Stimulated activated CD8-positive, alpha-beta memory T cell treated with anti-CD3 and anti-CD28 coated beads, Interleukin-4, amount 100 ng/mL, for 4 hours (primary cell): ENCODE measurements around the gene TES.
"Not testable (repeated sequence)": the region's sequence is repeated elsewhere in the genome, so short reads cannot be mapped to it uniquely, and the experiment has no call there.

Experiments
- DNase-seq, 2 donors: peaks; one replicate each; pipeline ENCODE4 v3.0.0-alpha.2; 2020; ENCODE audit warnings: low read depth in 2 of 2, low spot score in 1 of 2

Gene TES, protein sequence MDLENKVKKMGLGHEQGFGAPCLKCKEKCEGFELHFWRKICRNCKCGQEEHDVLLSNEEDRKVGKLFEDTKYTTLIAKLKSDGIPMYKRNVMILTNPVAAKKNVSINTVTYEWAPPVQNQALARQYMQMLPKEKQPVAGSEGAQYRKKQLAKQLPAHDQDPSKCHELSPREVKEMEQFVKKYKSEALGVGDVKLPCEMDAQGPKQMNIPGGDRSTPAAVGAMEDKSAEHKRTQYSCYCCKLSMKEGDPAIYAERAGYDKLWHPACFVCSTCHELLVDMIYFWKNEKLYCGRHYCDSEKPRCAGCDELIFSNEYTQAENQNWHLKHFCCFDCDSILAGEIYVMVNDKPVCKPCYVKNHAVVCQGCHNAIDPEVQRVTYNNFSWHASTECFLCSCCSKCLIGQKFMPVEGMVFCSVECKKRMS

DNA sequence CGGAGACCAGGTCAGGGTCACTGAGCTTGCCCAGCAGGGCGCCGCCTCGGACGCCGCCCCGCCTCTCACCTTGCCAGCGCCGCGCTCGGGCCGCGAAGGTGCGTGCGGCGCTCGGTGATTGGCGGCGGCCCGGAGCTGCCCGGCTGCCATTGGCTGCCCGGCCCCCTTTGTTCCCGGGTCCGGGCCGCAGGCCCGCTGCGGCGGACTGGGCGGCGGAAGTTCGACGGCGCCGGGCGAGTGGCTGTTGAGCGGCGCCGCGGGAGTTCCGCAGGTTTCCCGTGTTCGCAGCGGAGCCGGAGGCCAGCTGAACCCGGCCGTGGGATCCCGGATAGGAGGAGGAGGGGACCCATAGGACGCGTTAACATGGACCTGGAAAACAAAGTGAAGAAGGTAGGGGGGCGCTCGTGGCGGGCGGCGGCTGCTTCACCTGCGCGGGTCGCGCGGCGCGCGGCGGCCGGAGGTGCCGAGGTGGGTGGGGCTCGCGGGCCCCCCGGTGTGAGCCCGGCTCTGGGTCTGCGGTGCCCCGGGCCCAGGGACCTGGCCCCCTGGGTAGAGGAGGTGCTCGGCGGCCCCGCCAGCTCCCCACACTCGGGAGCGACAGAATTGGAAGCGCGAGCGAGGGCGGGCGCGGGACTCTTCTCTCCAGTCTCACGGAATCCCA is at the start of gene TES:
Gene TES, plus strand, starts transcription at position 195 of the 661 bp plus-strand sequence. Its CDS starts 169 bp downstream, at position 364.
- peak in 1 of 2 donors; percentile 35 for DNase-seq

DNA sequence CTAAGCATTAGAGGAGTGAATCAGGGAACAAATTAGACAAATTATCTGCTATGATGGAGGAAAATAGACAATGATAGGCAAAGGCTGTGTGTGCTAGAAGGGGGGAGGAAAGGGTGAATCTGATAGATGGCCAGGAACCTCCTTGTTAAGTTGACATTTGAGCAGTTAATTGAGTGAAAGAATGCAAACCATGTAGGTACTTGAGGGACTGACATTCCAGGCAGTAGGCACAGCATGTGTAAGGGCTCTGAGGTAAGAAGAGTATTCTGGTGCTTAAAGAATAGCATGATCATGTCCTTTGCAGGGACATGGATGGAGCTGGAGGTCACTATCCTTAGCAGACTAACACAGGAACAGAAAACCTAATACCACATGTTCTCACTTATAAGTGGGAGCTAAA is 48.6 kb upstream of the TES start:
- DNase-seq = no peak

DNA sequence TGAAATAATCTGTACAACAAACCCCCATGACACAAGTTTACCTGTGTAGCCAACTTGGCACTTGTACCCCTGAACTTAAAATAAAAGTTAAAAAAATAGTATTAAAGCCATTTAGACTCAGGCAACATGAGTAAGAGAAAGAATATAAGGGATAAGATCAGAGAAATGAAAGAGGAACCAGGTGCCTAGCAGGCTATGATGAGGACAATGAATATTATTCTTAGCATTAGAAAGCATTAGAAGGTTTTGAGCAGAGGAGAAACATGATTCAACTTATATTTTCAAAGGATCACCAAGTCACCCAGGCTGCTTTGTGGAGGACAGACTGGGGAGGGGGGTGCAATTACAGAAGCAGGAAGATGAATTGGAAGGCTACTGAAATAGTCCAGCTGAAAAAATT is 48.1 kb upstream of the TES start:
- DNase-seq = no peak

DNA sequence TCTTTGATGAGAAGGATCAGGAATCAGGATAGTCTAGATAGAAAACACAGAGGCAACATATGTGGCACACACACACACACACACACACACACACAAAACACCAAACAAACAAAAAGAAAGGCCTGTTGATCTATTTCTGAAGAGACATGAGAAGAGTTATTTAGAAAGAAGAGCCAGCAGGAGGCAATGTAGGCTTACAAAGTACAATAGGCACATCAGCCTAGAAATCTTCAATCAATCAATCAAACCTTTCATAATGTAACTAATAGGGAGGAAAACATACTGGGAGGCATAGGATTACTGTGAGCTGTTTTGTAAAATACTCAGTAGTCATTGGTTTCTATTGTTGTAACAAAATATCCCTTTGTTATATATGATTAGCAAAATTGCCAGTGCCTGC is 47.3 kb upstream of the TES start:
- no peak for DNase-seq

DNA sequence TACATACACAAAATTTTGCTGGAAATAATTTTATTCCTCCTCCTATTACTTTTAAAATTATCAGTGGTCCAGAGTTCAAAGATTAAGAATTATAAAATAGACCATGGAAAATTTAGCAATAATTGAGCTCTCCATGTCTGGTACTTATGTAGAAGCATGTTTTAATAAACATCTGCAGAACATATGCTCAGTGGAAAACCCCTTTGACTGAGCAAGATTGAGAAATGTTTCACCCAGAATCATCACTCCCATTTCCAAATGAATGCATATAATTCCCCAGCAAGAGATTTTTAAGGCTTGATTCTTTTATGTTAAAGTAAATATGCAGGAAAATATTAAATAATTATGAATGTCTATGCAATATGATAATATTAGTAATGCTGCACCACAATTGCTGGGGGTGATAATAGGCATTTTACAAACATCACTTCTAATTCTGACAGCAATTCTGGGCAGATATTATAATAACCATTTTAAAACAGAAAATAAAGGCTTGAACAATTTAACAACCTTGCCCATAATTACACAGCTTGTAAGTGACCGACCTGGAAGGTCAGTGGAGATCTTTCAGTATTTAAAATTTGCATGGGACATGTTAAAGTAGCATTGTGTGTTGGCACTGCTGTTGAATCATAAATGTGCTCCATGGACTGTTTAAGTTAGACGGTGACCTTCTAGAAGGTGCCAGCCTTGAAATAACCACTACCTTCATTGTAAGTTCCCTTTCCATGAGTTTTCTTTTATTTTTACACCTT is 45.6 kb upstream of the TES start:
- DNase-seq = no peak

DNA sequence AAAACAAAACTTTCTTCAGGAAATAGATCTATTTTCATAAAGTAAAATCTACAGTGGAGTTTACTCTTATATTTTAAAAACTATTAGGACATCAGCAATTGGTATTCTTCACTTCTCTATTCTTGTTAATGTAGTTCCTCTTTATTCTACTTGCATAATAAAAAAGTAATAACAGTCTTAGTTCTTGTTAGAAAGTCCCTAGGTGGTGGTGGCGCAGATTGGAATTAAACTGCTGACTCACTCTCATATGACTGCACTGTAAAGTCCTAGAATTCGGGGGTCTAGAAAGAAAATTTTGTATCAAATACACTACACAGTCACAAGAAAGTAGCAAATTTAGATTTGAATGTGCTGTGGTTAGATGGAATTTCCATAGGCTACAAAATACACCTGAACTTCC is 44.6 kb upstream of the TES start:
- DNase-seq = no peak

DNA sequence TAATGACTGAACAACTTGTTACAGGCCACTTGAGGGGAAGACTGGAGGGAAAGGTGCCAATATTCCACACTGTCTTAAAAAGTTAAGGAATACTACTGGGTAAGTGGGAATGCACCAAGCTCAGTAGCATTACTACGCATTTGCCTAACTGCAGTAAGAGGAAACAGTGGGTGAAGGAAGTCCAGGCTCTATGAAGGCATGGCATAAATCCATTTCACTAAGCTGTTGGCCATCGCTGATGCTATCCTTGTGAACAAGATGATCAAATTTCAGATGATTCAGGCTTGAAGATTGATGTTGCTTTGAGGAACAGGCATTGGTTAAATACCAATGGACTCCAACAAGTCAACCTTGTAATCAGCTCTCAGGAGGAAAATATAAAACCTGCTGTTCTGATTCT is 44.2 kb upstream of the TES start:
- no peak for DNase-seq

DNA sequence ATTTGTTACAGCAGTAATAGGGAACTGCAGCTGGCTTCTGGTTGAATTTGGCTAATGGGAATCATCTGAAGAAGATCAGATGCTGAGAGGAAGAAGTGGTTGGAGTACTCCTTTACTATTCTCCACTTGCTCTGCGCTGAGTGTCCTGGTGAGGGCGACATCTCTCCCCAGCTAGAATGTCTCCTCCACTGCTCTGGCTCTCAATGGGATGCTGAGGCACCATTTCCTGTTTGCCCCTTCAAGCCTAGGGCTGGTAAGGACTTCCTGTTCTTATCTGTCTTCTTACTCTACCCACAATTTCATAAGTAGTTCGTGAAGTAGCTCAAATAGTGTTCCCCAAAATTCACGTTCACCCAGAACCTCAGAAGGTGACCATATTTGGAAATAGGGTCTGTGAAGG is 43.2 kb upstream of the TES start:
- DNase-seq = no peak

DNA sequence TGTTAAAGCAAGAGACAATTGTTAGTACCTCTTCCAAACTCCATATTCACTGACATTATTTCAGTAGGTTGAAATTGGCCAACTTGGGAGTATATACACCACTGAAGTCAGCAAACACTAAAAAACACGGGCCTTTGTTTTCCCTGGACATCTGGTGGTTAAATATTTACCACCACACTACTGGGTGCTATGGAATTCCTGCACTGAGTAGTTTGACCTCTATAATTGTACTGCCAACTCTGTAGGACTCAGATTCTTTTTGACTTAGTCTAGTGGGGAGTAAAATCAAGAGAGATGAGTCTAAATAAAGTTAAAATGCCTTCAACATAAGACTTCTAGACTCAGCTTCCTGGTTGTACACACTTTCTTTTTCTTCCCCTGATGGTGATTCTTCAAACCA is 41.3 kb upstream of the TES start:
- DNase-seq = no peak

DNA sequence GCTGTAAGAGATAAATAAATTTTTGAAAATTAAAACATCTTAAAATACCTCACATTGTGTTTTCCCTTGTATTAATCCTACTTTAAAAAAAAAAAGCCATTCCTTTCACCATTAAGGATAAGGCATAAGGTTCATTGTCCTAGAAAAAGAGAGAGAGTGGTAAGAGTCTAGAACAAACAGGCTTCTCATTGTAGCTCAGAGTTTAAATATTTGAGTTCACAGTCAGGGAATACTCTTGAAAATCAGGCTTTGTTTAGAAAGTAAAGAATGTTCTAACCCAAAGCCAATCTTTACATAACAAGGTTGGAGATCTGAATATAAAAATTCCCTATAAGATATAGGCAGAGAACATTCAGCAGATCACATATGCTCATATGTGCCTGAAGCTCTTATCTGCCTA is 40.2 kb upstream of the TES start:
- no peak for DNase-seq

DNA sequence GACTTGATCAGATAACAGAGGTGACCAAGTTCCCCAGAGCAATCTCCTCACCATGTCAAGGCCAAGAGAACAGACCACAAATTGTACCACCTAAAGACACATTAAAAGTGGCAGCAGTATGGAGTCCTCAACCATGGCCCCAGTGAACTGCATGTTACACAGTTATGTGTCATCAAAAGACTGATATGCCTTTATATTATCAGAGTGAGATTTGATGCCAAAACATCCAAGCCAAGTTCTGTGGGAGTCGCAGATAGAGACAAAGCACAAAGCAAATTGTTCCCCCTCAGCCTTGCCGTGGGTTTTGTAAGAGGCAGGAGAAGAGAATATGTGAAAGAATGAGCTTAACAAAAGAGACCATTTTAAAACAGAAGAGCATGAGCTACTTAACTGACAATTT is 39.2 kb upstream of the TES start:
- DNase-seq = no peak

DNA sequence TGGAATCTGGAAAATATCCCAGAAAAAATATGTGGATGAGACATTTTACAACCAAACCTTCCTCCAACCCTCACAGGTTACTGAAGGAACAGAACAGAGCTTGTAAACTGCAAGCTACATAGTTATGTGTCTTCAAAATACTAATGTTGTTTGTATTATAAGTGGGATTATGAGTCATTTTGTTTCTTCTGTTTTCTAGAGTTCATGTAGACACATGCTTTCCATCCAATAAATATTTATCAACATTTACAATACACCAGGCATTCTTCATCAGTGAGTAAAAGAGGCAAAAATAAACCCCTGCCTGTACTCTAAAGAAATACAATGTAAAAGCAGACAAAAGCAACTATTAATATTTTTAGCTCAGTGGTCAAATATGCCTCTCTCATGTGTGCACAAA is 38.0 kb upstream of the TES start:
- DNase-seq = no peak

DNA sequence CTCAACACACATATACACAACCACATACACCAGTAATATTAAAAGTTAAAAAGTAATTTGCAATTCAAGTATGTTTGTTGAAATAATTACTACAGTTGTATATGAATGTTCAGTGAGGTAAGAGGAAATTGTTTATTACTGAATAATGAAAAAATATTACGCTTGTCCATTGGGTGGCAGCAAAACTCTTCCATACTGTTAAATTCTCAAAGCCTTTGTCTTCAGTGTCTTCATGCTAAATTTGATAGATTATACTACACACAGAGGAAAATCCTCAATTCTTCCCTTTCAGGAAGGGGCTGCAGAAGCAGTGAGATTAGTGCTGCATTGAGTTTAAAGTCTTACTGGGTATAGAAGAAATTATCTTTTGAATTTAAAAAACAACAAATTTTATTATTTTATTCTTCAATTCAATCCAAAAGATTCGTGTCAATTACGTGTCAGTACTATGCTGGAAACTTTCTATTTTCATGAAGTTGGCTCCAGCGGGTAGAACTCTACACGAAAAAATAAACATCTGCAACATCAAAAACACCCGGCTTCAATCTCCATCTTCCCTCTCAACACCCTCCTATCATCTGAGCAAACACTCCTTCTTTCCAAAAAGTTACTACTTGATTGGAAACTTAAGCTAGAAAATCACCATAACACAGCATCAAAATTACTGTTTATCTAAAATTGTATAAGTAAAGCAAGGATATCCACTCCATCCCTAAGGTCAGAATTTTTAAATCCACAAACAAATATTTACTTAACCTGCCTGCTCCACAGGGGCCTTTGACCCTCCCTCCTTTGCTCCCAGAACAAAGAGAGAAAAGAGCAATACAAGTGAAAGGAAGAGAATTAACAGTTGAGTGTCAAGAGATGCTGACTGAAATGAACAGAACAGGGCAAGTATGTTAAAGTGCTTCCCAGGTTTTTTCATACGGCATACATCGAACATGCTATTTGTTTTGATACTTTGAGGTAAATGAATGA is 37.0 kb upstream of the TES start:
- DNase-seq = no peak

DNA sequence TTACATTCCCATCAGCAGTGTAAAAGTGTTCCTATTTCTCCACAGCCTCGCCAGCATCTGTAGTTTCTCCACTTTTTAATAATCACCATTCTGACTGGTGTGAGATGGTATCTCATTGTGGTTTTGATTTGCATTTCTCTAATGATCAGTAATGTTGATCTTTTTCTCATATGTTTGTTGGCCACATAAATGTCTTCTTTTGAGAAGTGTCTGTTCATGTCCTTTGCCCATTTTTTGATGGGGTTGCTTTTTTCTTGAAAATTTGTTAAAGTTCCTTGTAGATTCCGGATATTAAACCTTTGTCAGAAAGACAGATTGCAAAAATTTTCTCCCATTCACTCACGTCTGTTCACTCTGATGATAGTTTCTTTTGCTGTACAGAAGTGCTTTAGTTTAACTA is 35.2 kb upstream of the TES start:
- DNase-seq = not testable (repeated sequence)

DNA sequence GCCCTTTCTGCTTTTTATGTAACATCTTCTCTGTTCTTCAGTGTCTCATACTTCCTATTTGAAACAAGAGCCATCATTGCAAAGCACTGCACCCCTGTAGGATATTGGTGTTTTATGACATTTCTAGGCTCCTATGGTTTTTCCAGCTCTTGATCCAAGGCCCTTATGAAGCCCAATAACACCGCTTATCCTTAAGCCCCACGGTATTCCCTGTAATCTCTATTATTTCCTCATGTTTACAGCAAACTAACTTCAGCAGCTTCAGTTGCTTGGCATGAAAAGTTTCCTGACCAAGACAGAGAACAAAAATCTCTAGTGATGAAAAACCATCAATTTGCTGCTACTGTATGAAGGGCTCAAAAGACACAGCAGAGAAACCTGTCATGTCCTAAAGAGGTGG is 34.1 kb upstream of the TES start:
- no peak for DNase-seq

DNA sequence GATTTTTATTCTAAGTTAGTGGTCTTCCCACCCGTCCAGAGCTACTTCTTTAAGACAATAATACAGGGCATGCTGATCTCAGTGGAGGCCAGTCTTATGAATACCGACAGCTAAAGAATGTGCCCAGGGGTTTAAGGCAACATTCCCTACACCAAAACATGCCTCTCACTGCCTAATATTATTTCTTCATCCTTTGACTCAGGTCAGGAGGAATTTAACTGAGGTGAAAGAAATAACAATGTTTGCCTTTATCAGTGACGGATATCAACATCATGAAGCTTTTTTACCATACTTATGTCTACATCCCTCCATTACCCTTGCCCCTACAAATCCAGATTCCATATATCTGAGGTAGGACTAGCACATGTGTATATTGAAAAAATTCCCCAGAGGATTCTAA is 33.3 kb upstream of the TES start:
- no peak for DNase-seq

DNA sequence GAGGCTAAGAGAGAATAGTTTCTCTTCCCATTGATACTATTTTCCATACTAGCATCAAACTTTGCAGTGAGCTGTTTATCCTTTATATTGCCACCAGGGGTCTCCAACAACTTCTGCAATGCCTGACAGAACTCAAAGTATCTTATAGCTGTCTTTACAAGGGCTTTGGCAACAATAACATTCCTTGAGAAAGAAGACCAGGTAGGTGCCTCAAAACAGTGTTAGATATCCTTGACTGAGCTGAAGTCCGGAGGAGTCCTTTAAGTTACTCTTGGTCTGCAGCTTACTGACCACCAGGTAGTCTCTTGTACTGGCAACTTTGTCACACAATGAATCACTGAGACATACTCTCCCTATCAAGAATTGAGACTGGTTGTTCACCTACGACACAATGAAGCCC is 30.0 kb upstream of the TES start:
- DNase-seq = no peak

DNA sequence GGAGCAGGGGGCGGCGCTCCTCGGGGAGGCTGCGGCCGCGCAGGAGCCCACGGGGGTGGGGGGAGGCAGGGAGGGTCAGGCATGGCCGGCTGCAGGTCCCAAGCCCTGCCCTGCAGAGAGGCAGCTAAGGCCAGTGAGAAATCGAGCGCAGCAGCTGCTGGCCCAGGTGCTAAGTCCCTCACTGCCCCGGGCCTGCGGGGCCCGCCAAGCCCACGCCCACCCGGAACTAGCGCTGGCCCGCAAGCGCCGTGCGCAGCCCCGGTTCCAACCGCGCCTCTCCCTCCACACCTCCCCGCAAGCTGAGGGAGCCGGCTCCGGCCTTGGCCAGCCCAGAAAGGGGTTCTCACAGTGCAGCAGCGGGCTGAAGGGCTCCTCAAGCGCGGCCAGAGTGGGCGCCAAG is 28.3 kb upstream of the TES start:
- DNase-seq = no peak

DNA sequence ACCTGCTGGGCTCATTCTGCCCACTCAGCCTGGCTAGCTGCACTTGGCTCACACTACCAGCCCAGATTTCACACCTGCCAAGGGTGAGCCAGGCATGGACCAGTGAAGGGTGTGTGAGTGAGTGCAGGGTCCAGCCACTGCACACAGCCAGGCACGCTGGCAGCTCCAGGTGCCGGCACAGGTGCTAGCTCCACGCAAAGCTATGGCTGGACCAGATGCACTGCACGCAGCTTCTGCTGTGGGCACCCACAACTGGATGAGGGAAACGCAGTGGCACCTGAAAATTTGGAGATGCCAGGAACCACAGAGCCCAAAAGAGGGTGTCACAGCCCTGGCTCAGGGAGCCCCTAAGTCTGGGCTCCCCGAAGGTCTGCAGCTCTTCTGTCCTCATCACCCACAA is 24.9 kb upstream of the TES start:
- no peak for DNase-seq

DNA sequence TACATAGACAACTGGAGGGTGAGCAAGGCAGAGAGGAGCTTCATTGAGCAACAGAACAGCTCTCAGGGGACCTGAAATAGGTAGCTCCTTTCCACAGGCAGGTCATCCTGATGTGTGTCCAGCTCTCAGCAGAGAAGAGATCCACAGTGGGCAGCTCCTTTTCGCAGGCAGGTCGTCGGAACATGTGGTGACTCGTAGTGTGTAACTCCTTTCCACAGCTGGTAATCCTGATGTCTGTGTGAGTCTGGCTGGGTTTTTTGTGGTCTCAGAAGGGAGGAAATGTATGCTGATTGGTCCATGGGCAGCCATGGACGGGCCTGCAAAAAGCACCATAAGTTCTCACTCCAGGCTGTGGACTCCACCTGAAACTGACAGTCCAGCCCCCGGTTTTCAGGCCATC is 24.4 kb upstream of the TES start:
- DNase-seq = no peak

DNA sequence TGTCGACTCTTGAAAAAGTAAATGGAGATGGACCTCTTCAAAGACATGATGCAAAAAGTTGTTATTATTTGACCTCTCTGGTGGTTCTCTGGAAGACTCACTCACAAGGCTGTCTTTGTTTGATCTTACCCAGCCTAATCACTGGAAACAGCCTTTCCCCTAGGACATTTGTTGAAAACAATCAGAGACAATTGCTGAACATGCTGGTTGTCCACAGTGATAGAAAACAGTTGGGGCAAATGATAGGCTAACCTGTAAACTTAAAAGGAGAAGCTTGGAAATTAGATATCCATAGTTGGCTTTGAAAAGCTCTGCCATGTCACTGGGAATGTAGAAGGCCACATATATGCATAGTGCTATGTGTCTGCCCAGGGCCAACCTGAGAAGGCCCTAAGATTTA is 22.9 kb upstream of the TES start:
- no peak for DNase-seq
